HG02571 (cell line): ENCODE measurements around the gene WDR6.
A peak's percentile ranks its signal among the peaks of the same experiment; 100 is the strongest.

Source experiments
- ATAC-seq: cut with Tn5 transposase; IDR thresholded peaks from one replicate; pipeline ENCODE4 v1.9.1; 2021; ENCODE audit warnings: mild to moderate bottlenecking, moderate library complexity; ENCODE audit not compliant: unreplicated experiment

WDR6 gene

GRCh38 chr3:49015072-49015471 lies 7.9 kb downstream of the WDR6 start:
- no peak for ATAC-seq

- no peak for ATAC-seq
Observed at GRCh38 chr3:49015765-49016164, 8.6 kb downstream of the WDR6 start.

GRCh38 chr3:49016414-49017228 lies 9.4 kb downstream of the WDR6 start:
- ATAC-seq = no peak

GRCh38 chr3:49017229-49017970 lies 10.2 kb downstream of the WDR6 start:
- no peak for ATAC-seq

- no peak for ATAC-seq
Observed at GRCh38 chr3:49017971-49018706, 10.9 kb downstream of the WDR6 start, which contains the start of gene DALRD3. TSS of gene DALRD3 (minus strand) at chr3:49018580. CDS start at chr3:49018564, 16 bp downstream.

GRCh38 chr3:49018707-49019006 lies 11.5 kb downstream of the WDR6 start:
- no peak for ATAC-seq

GRCh38 chr3:49019941-49020329 lies 12.7 kb downstream of the WDR6 start:
- no peak for ATAC-seq

- peak; percentile 0 for ATAC-seq
Observed at GRCh38 chr3:49020330-49021212, 13.4 kb downstream of the WDR6 start.

- ATAC-seq = peak; percentile 50
Observed at GRCh38 chr3:49021213-49021812, 14.1 kb downstream of the WDR6 start.

GRCh38 chr3:49021813-49022687 lies 14.9 kb downstream of the WDR6 start, which contains the start of gene NDUFAF3:
TSS of gene NDUFAF3 (plus strand) at chr3:49022121. CDS start at chr3:49022145, 24 bp downstream.
- peak; percentile 49 for ATAC-seq

- no peak for ATAC-seq
Observed at GRCh38 chr3:49022688-49023171, 15.5 kb downstream of the WDR6 start.

- ATAC-seq = no peak
Observed at GRCh38 chr3:49023775-49024174, 16.6 kb downstream of the WDR6 start.

GRCh38 chr3:49024449-49024848 lies 17.3 kb downstream of the WDR6 start:
- no peak for ATAC-seq

GRCh38 chr3:49025005-49025792 lies 18.0 kb downstream of the WDR6 start:
- ATAC-seq = no peak

- ATAC-seq = no peak
Observed at GRCh38 chr3:49025793-49026520, 18.8 kb downstream of the WDR6 start.

- ATAC-seq = no peak
Observed at GRCh38 chr3:49026536-49026935, 19.3 kb downstream of the WDR6 start.

GRCh38 chr3:49027634-49028033 lies 20.4 kb downstream of the WDR6 start:
- ATAC-seq = no peak

- no peak for ATAC-seq
Observed at GRCh38 chr3:49028298-49028672, 21.1 kb downstream of the WDR6 start.
